IMR-90 (cell line): ENCODE data around the gene TBC1D16. TPM values are rescaled to one million over a fixed set of nuclear protein-coding genes. Genes with fewer than 3 reads are reported as not detected.

Experiments used
- ATAC-seq: fragments of 200-7000 bp; cut with Tn5 transposase; 2 replicates; pipeline ENCODE4 v1.9.1; 2020; ENCODE audit warnings: low read depth, mild to moderate bottlenecking, moderate library complexity
- BruUV-seq: library from RNA; stranded (reverse); fragments of 400-500 nt; replicated peaks from 2 replicates; lab custom pipeline; 2021; lab: Mats Ljungman, UMichigan
- CTCF ChIA-PET: fragments of 300-600 bp; formaldehyde crosslinking; extraction: SDS; loops from one replicate; lab custom pipeline; 2021; ENCODE audit warnings: antibody characterized with exemption; lab: Yijun Ruan, JAX
- POLR2A ChIA-PET: fragments of 300-600 bp; sonication (Branson Sonifier 250); formaldehyde crosslinking; loops from one replicate; lab custom pipeline; 2022; ENCODE audit warnings: antibody characterized with exemption; ENCODE audit not compliant: unreplicated experiment; lab: Charles Lee
- DNase-seq: peaks from one replicate; pipeline ENCODE4 v3.0.0; 2013
- H2AFZ ChIP-seq: replicated peaks from 2 replicates; pipeline ENCODE3; 2013; ENCODE audit warnings: low read length, mild to moderate bottlenecking; ENCODE audit not compliant: poor library complexity
- H2AK5ac ChIP-seq: 2 replicates; pipeline ENCODE4 v1.6.1; 2013; ENCODE audit warnings: low read depth, low read length, inconsistent platforms
- H2AK9ac ChIP-seq: replicated peaks from 2 replicates; pipeline ENCODE3; 2013; ENCODE audit warnings: mild to moderate bottlenecking, low read depth, low read length, moderate library complexity; ENCODE audit not compliant: poor library complexity
- H2BK120ac ChIP-seq: 2 replicates; pipeline ENCODE4 v1.6.1; 2013; ENCODE audit warnings: low read depth, low read length, inconsistent platforms
- H2BK15ac ChIP-seq: 3 replicates; pipeline ENCODE4 v1.6.1; 2013; ENCODE audit warnings: low read depth, low read length, inconsistent platforms
- H2BK20ac ChIP-seq: 2 replicates; pipeline ENCODE4 v1.6.1; 2013; ENCODE audit warnings: low read depth, mild to moderate bottlenecking, inconsistent platforms, low read length, moderate library complexity
- H2BK5ac ChIP-seq: 2 replicates; pipeline ENCODE4 v1.6.1; 2013; ENCODE audit warnings: mild to moderate bottlenecking, low read depth, low read length, inconsistent platforms; ENCODE audit not compliant: poor library complexity, severe bottlenecking
- H3K14ac ChIP-seq: replicated peaks from 2 replicates; pipeline ENCODE4 v1.6.1; 2013; ENCODE audit warnings: low read depth, low read length, inconsistent platforms
- H3K18ac ChIP-seq: 2 replicates; pipeline ENCODE4 v1.6.1; 2013; ENCODE audit warnings: low read depth, low read length, control low read depth
- H3K23ac ChIP-seq: 2 replicates; pipeline ENCODE4 v1.6.1; 2013; ENCODE audit warnings: low read depth, low read length, inconsistent platforms
- H3K27ac ChIP-seq: 2 replicates; pipeline ENCODE4 v1.5.1; 2013; ENCODE audit warnings: mild to moderate bottlenecking, control low read depth, low read length; ENCODE audit not compliant: insufficient read depth
- H3K27me3 ChIP-seq: 2 replicates; pipeline ENCODE4 v1.6.1; 2013; ENCODE audit warnings: low read length; ENCODE audit not compliant: control insufficient read depth, insufficient read depth
- H3K36me3 ChIP-seq: 2 replicates; pipeline ENCODE4 v1.6.1; 2013; ENCODE audit warnings: low read length, mixed read lengths; ENCODE audit not compliant: control insufficient read depth, insufficient read depth
- H3K4ac ChIP-seq: 2 replicates; pipeline ENCODE4 v1.6.1; 2013; ENCODE audit warnings: low read depth, low read length, inconsistent platforms
- H3K4me1 ChIP-seq: 2 replicates; pipeline ENCODE4 v1.6.1; 2013; ENCODE audit warnings: low read length, mixed read lengths; ENCODE audit not compliant: control insufficient read depth, insufficient read depth
- H3K4me2 ChIP-seq: 2 replicates; pipeline ENCODE4 v1.6.1; 2013; ENCODE audit warnings: low read depth, mild to moderate bottlenecking, control low read depth, low read length, moderate library complexity
- H3K4me3 ChIP-seq: 2 replicates; pipeline ENCODE4 v1.5.1; 2013; ENCODE audit warnings: low read depth, mild to moderate bottlenecking, control low read depth, low read length, moderate library complexity; ENCODE audit not compliant: insufficient read depth
- H3K56ac ChIP-seq: 2 replicates; pipeline ENCODE4 v1.6.1; 2013; ENCODE audit warnings: low read length, inconsistent platforms; ENCODE audit not compliant: insufficient read depth; ENCODE audit errors: extremely low read depth
- H3K79me1 ChIP-seq, 2 experiments: 2 replicates each; pipeline ENCODE4 v1.6.1; 2013; ENCODE audit warnings: low read length in 2 of 2, inconsistent platforms in 1 of 2, low read depth in 1 of 2
- H3K9ac ChIP-seq: 2 replicates; pipeline ENCODE4 v1.6.1; 2013; ENCODE audit warnings: low read depth, low read length, control low read depth
- H3K9me1 ChIP-seq: 2 replicates; pipeline ENCODE4 v1.6.1; 2013; ENCODE audit warnings: low read length, inconsistent platforms; ENCODE audit not compliant: insufficient read depth
- H3K9me3 ChIP-seq: 2 replicates; pipeline ENCODE4 v1.6.1; 2013; ENCODE audit warnings: low read length; ENCODE audit not compliant: control insufficient read depth, insufficient read depth
- H4K20me1 ChIP-seq: 2 replicates; pipeline ENCODE4 v1.6.1; 2013; ENCODE audit warnings: low read length, inconsistent platforms; ENCODE audit not compliant: insufficient read depth
- H4K5ac ChIP-seq: 2 replicates; pipeline ENCODE4 v1.6.1; 2013; ENCODE audit warnings: mild to moderate bottlenecking, low read depth, low read length, control low read depth
- H4K8ac ChIP-seq, 2 experiments: 2 replicates each; pipeline ENCODE4 v1.6.1; 2013; ENCODE audit warnings: low read depth in 2 of 2, low read length in 2 of 2, control low read depth in 1 of 2, inconsistent platforms in 1 of 2
- H4K91ac ChIP-seq: 2 replicates; pipeline ENCODE4 v1.6.1; 2013; ENCODE audit warnings: low read depth, low read length, inconsistent platforms; ENCODE audit not compliant: insufficient read depth
- BHLHE40 ChIP-seq: fragments of 150-350 bp; IDR thresholded peaks from 2 replicates; pipeline ENCODE4 v1.6.1; 2016; ENCODE audit warnings: mild to moderate bottlenecking, low read depth, low read length
- CEBPB ChIP-seq: IDR thresholded peaks from 2 replicates; pipeline ENCODE4 v1.6.1; 2012; ENCODE audit warnings: low read depth, low read length, improper control_type of control experiment
- CHD1 ChIP-seq: IDR thresholded peaks from 2 replicates; pipeline ENCODE4 v1.6.1; 2012; ENCODE audit warnings: low read depth, low read length, improper control_type of control experiment
- FOS ChIP-seq: fragments of 150-350 bp; IDR thresholded peaks from 2 replicates; pipeline ENCODE4 v1.6.1; 2016; ENCODE audit warnings: low read depth, low read length
- MAFK ChIP-seq: IDR thresholded peaks from 2 replicates; pipeline ENCODE4 v1.6.1; 2012; ENCODE audit warnings: low read depth, low read length, improper control_type of control experiment
- MXI1 ChIP-seq: IDR thresholded peaks from 2 replicates; pipeline ENCODE4 v1.6.1; 2012; ENCODE audit warnings: low read depth, mild to moderate bottlenecking, low read length, moderate library complexity, borderline replicate concordance
- NFE2L2 ChIP-seq: fragments of 150-350 bp; IDR thresholded peaks from 2 replicates; pipeline ENCODE4 v1.6.1; 2016; ENCODE audit warnings: low read depth, mild to moderate bottlenecking, low read length
- POLR2A ChIP-seq: IDR thresholded peaks from 2 replicates; pipeline ENCODE4 v1.6.1; 2012; ENCODE audit warnings: mild to moderate bottlenecking, low read depth, low read length
- RCOR1 ChIP-seq: IDR thresholded peaks from 2 replicates; pipeline ENCODE4 v1.6.1; 2012; ENCODE audit warnings: mild to moderate bottlenecking, low read length, improper control_type of control experiment; ENCODE audit not compliant: insufficient replicate concordance
- RFX5 ChIP-seq: IDR thresholded peaks from 2 replicates; pipeline ENCODE4 v1.8.0; 2012; ENCODE audit warnings: low read depth, mild to moderate bottlenecking, low read length, moderate library complexity
- WGBS, 2 experiments: methylation state at CpG; one replicate each; pipeline versions ENCODE4 v1.1.5 to v1.1.7; 2013; ENCODE audit warnings: missing lambda C conversion rate in 2 of 2; ENCODE audit not compliant: insufficient read length in 1 of 2; ENCODE audit errors: extremely low coverage in 2 of 2; 5-methylcytosine and 5-hydroxymethylcytosine counted together
- dilution Hi-C: fragments of 300-500 bp; cut with HindIII; formaldehyde crosslinking; loops from one replicate; pipeline ENCODE4 v1.14.3; 2018; ENCODE audit warnings: low sequenced_read_pairs; ENCODE audit not compliant: unreplicated experiment
- in situ Hi-C: fragments of 300-500 bp; cut with MboI; formaldehyde crosslinking; loops from 3 replicates; pipeline ENCODE4 v1.14.3; 2019; ENCODE audit warnings: low sequenced_read_pairs, inconsistent platforms, mixed read lengths
- intact Hi-C: fragments of 100-400 bp; cut with micrococcal nuclease; formaldehyde crosslinking; loops from 2 replicates; pipeline ENCODE4 v1.10.0; 2022
- polyA plus RNA-seq, 3 experiments: library from polyadenylated mRNA; depleted of rRNA; stranded (reverse); fragments of >200 nt; gene quantifications; 2 replicates each; pipeline ENCODE4 v1.2.3, GENCODE V29; 2012; ENCODE audit warnings: low replicate concordance in 1 of 3
- total RNA-seq: library from RNA; depleted of rRNA; stranded (reverse); fragments of >200 nt; gene quantifications from 2 replicates; pipeline ENCODE4 v1.2.3, GENCODE V29; 2012
- TF ChIP-seq, protein P1 (sequence below): fragments of 150-350 bp; IDR thresholded peaks from 2 replicates; pipeline ENCODE4 v1.6.1; 2016; ENCODE audit warnings: low read depth, mild to moderate bottlenecking, low read length, moderate library complexity, borderline replicate concordance
- TF ChIP-seq, protein P2 (sequence below): conservative IDR thresholded peaks from 2 replicates; pipeline ENCODE4 v1.5.1; 2012; ENCODE audit warnings: mild to moderate bottlenecking, low read depth, low read length, improper control_type of control experiment

TBC1D16 gene
- total and polyA plus RNA-seq, 2 of the 4 experiments (the other 2 are of a cell fraction) = 10.1 to 16.7 TPM

DNA sequence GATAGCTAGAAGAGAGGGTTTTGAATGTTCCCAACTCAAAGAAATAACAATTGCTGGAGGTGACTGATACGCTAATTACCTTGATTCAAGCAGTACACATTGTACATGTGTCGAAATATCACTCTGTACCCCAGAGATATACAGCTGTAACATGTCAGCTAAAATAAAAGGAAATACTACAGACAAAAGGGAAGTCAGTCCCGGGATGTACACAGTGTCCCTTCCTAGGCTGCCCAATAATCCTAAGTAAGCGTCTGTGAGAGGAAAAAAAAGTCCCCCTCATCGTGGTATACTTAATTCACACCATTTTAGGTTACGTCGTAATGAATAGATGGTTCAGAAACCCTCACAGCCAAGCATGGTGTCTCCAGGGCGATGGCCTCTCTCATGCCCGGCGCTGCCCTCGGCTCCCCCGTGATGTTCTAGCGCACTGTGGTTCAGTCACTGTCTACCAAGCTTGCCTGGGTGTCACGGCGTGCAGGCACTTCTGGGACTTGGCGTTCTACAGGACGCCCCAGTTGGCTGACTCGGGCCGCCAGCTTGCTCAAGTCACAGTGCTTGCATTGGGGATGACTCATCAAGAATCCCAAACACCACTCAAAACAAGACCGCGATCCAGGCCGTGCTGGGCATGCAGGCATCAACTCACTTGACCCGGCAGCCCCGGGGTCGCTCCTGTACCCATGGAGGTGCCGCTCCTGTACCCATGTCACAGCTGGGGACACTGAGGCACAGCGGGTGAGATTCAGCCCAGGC, 28.3 kb upstream of the TBC1D16 start:
- TF ChIP-seq, protein P1, sequence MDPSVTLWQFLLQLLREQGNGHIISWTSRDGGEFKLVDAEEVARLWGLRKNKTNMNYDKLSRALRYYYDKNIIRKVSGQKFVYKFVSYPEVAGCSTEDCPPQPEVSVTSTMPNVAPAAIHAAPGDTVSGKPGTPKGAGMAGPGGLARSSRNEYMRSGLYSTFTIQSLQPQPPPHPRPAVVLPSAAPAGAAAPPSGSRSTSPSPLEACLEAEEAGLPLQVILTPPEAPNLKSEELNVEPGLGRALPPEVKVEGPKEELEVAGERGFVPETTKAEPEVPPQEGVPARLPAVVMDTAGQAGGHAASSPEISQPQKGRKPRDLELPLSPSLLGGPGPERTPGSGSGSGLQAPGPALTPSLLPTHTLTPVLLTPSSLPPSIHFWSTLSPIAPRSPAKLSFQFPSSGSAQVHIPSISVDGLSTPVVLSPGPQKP = no peak
- TF ChIP-seq CHD1 (no peak), CEBPB (peak; percentile 63), MAFK (peak; percentile 21; the same call in 1 of the 2 replicates), BHLHE40 (peak; percentile 37; the same call in 1 of the 2 replicates), NFE2L2 (peak; percentile 81), RFX5 (no peak), FOS (peak; percentile 91), RCOR1 (no peak), POLR2A (no peak), MXI1 (no peak)
- TF ChIP-seq, protein P2, sequence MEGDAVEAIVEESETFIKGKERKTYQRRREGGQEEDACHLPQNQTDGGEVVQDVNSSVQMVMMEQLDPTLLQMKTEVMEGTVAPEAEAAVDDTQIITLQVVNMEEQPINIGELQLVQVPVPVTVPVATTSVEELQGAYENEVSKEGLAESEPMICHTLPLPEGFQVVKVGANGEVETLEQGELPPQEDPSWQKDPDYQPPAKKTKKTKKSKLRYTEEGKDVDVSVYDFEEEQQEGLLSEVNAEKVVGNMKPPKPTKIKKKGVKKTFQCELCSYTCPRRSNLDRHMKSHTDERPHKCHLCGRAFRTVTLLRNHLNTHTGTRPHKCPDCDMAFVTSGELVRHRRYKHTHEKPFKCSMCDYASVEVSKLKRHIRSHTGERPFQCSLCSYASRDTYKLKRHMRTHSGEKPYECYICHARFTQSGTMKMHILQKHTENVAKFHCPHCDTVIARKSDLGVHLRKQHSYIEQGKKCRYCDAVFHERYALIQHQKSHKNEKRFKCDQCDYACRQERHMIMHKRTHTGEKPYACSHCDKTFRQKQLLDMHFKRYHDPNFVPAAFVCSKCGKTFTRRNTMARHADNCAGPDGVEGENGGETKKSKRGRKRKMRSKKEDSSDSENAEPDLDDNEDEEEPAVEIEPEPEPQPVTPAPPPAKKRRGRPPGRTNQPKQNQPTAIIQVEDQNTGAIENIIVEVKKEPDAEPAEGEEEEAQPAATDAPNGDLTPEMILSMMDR = no peak
- WGBS, 2 experiments = 85% methylated on average over 17 of the region's 27 CpGs; no CpG with 5 or more reads in 1 of the 2 experiments
- Histone ChIP-seq H3K23ac (no peak overlapping the region), H3K79me1 (no peaks in the 10 kb centered on the region), H2BK15ac (no peak overlapping the region), H4K91ac (no peak overlapping the region), H3K27me3 (no peaks in the 10 kb centered on the region), H3K4ac (no peak overlapping the region; the same call in 1 of the 2 replicates), H3K56ac (no peak overlapping the region), H3K9me3 (no peaks in the 10 kb centered on the region), H3K27ac (peak overlapping the region; percentile 24; the same call in 1 of the 2 replicates), H2AFZ (peak overlapping the region; percentile 74), H3K4me2 (no peak overlapping the region), H2BK20ac (no peak overlapping the region), H3K4me1 (peaks cover 13% of the 10 kb centered on the region), H2AK9ac (no peak overlapping the region), H4K5ac (no peak overlapping the region), H2BK120ac (no peak overlapping the region), H4K8ac (peak overlapping the region in 1 of 2 experiments; percentile 7; a peak in 2 of 4 replicates), H2AK5ac (peak overlapping the region; percentile 66), H4K20me1 (no peaks in the 10 kb centered on the region), H3K9ac (no peak overlapping the region), H3K36me3 (peaks cover under 1% of the 10 kb centered on the region; the same call in 1 of the 2 replicates), H2BK5ac (peak overlapping the region; percentile 26), H3K9me1 (peaks cover 12% of the 10 kb centered on the region), H3K4me3 (no peak overlapping the region), H3K18ac (0 out of 2 replicates have a peak overlapping the region, but pooled peaks have one; percentile 11), H3K14ac (no peak overlapping the region)
- in situ Hi-C loops (no loop called here), dilution Hi-C loops (no loop called here), intact Hi-C loops (no loop called here)
- CTCF ChIA-PET = no interaction called here
- DNase-seq (peak; percentile 80), ATAC-seq (peak; percentile 60)
- no TSS peak for BruUV-seq
- POLR2A ChIA-PET = no interaction called here
